Measurements from ENCODE around the gene EP300.

DNA sequence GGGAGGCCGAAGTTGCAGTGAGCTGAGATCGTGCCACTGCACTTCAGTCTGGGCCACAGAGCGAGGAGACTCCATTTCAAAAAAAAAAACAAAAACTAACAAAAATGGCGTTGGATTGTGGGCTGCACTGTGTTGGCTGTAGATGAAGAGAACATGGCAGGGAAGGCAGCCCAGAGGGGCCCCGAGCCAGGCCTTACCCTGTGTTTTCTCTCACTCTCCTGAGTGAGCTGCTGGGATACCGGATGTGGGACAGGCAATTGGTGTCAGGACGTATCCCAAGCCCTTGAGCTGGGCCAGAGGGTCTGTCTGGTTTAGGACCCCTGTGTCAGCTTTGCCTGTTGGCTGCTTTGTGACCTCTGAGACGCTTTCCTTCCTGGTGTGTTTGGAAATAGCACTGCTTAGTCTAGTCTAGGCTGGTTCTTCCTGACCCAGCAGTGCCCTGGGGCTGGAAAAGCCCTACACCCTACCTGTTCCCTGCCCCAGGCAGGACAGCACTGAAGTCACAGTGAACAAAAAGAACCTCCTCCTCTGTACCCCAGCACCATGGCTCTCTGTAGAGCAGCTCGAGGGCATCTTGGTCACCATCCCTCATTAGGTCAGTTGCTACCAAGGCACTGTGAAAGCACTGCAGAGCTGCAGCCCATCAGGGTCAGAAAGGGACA is 130.6 kb downstream of the EP300 start:
- no peak for TF ChIP-seq POLR2A (IDR thresholded peaks at IDR 0.05; ENCODE audit: low read depth)
- TF ChIP-seq POLR2AphosphoS5 (IDR thresholded peaks at IDR 0.05), result no peak
- TF ChIP-seq, protein P1, sequence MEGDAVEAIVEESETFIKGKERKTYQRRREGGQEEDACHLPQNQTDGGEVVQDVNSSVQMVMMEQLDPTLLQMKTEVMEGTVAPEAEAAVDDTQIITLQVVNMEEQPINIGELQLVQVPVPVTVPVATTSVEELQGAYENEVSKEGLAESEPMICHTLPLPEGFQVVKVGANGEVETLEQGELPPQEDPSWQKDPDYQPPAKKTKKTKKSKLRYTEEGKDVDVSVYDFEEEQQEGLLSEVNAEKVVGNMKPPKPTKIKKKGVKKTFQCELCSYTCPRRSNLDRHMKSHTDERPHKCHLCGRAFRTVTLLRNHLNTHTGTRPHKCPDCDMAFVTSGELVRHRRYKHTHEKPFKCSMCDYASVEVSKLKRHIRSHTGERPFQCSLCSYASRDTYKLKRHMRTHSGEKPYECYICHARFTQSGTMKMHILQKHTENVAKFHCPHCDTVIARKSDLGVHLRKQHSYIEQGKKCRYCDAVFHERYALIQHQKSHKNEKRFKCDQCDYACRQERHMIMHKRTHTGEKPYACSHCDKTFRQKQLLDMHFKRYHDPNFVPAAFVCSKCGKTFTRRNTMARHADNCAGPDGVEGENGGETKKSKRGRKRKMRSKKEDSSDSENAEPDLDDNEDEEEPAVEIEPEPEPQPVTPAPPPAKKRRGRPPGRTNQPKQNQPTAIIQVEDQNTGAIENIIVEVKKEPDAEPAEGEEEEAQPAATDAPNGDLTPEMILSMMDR (IDR thresholded peaks at IDR 0.05), result no peak
- no peak for TF ChIP-seq EP300 (IDR thresholded peaks at IDR 0.05)

Data from esophagus muscularis mucosa (tissue), 4 donors.